BLaER1 treated with 17β-estradiol and CSF1 and Interleukin-3, amounts not matched to agents 10 nM and 100 nM (cell line): ENCODE results near the gene FCMR.
A peak's percentile ranks its signal among the peaks of the same experiment; 100 is the strongest.

Experiments
- H3K27ac ChIP-seq, 11 experiments: shearing (Covaris generic); formaldehyde crosslinking; 2 replicates each; pipeline ENCODE4 v1.8.1; 2022
- H3K27me3 ChIP-seq, 11 experiments: shearing (Covaris generic); formaldehyde crosslinking; 2 replicates each; pipeline ENCODE4 v1.8.1; 2022
- H3K36me3 ChIP-seq, 11 experiments: shearing (Covaris generic); formaldehyde crosslinking; 2 replicates each; pipeline ENCODE4 v1.8.1; 2022
- H3K4me1 ChIP-seq, 10 experiments: shearing (Covaris generic); formaldehyde crosslinking; 2 replicates each; pipeline ENCODE4 v1.8.1; 2022
- H3K4me2 ChIP-seq, 11 experiments: shearing (Covaris generic); formaldehyde crosslinking; 2 replicates each; pipeline ENCODE4 v1.8.1; 2022
- H3K4me3 ChIP-seq, 10 experiments: shearing (Covaris generic); formaldehyde crosslinking; 2 replicates each; pipeline ENCODE4 v1.8.1; 2022
- H3K9ac ChIP-seq, 11 experiments: shearing (Covaris generic); formaldehyde crosslinking; 2 replicates each; pipeline ENCODE4 v1.8.1; 2022
- H3K9me3 ChIP-seq, 11 experiments: shearing (Covaris generic); formaldehyde crosslinking; replicated peaks in 1 of 11; 2 replicates each; pipeline ENCODE4 v1.8.1; 2022
- H4K20me1 ChIP-seq, 11 experiments: shearing (Covaris generic); formaldehyde crosslinking; 2 replicates each; pipeline ENCODE4 v1.8.1; 2022
- Cebpa-rat ChIP-seq, 11 experiments: shearing (Covaris generic); IDR thresholded peaks; 2 replicates each; pipeline ENCODE4 v1.8.1; 2022

Gene FCMR

DNA sequence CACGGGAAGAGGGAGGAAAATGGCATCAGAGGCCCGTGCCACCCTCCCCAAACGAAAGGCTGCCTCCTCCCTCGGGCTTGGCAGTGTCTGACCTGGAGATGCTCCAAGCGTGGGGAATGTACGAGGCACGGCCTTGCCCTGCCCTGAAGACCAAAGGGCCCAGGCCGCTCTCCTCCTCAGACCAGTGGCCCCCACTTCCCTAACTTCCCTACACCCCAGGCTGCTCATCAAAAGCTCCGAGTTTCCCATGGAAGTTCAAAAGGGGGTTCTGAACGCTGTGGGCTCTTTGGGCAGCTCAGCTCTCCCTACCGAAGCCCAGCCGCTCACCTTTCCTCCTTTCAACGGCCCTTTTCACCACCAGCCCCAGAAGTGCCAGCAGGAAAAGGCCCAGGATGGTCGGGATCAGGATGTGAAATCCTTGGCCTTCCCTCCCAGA is 11.8 kb downstream of the FCMR start:
- Histone ChIP-seq H3K27ac (peak overlapping the region in 1 of 11 experiments; percentile 15; a peak in 1 of 22 replicates), H3K4me3 (peak overlapping the region; percentile 44 to 66 (median 50)), H3K4me1 (peaks cover 57 to 77% (median 64%) of the 10 kb centered on the region in 10 experiments), H3K9me3 (no peaks in the 10 kb centered on the region), H3K9ac (peak overlapping the region in 9 of 11 experiments; percentile 7 to 71 (median 44); a peak in 10 of 22 replicates), H3K36me3 (peaks cover 6 to 78% (median 45%) of the 10 kb centered on the region in 11 experiments; a peak in 20 of 22 replicates), H4K20me1 (peaks cover 0 to 46% (median 28%) of the 10 kb centered on the region in 11 experiments; a peak in 18 of 22 replicates), H3K27me3 (peaks cover 28 to 39% (median 35%) of the 10 kb centered on the region in 11 experiments), H3K4me2 (peak overlapping the region; percentile 69 to 95 (median 83))
- no peak for TF ChIP-seq Cebpa-rat (IDR thresholded peaks at IDR 0.05)

DNA sequence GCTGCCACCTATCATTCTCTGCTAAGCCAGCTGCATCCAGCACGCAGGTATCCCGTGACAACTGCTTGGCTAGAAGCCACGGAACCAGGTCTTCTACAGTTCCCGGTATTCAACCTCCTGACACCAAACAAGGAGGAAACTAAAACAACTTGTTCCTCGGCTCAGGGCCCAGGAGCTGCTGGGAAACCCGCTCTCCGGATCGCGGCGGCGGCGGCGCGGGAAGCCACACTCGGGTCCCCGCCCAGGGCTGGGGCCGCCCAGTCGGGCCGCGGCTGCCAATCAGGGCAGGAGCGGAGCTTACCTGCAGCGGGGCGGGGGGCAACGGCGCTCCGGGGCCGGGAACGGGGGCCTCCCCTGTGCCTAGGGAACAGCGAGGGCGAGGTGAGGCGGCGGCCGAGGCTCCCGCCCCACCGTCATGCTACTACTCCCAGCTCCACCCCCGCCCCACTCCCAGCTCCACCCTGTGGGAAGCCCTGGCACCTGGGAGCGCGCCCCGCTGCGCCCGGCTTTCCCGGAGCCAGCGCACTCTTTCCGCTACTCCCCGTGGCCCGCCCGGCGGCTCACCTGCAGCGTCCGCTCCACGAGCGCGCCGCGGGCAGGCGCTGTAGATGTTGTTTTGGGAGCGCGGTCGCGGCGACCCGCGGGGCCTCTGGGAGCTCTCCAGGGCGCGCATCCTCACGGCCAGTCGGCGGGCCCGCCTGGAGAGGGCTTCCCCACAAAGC is 12.4 kb downstream of the FCMR start:
- Histone ChIP-seq H3K27me3 (peaks cover 28 to 39% (median 35%) of the 10 kb centered on the region in 11 experiments), H3K36me3 (peaks cover 12 to 78% (median 51%) of the 10 kb centered on the region in 11 experiments; a peak in 20 of 22 replicates), H3K4me3 (peak overlapping the region; percentile 44 to 66 (median 50)), H3K4me1 (peaks cover 52 to 71% (median 60%) of the 10 kb centered on the region in 10 experiments), H3K9ac (peak overlapping the region in 10 of 11 experiments; percentile 7 to 71 (median 44); a peak in 14 of 22 replicates), H4K20me1 (peaks cover 0 to 42% (median 28%) of the 10 kb centered on the region in 11 experiments; a peak in 18 of 22 replicates), H3K9me3 (no peaks in the 10 kb centered on the region), H3K4me2 (peak overlapping the region; percentile 69 to 95 (median 83)), H3K27ac (peak overlapping the region in 1 of 11 experiments; percentile 15; a peak in 1 of 22 replicates)
- TF ChIP-seq Cebpa-rat (IDR thresholded peaks at IDR 0.05): no peak

DNA sequence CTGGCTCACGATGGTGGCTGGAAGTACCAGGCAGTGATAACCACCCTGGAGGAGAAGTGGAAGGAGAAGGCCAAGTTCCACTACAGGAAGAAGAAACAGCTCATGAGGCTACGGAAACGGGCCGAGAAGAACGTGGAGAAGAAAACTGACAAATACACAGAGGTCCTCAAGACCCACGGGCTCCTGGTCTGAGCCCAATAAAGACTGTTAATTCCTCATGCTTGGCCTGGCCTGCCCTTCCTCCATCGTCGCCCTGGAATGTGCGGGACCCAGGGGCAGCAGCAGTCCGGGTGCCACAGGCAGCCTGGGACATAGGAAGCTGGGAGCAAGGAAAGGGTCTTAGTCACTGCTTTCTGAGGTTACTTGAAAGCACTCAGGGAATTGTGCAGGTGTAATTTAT is 13.7 kb downstream of the FCMR start:
- H3K9ac ChIP-seq: no peak overlapping the region
- H4K20me1 ChIP-seq: peaks cover 0 to 42% (median 28%) of the 10 kb centered on the region in 11 experiments; a peak in 18 of 22 replicates
- no peak overlapping the region for H3K27ac ChIP-seq
- peaks cover 22 to 81% (median 61%) of the 10 kb centered on the region in 11 experiments; a peak in 21 of 22 replicates for H3K36me3 ChIP-seq
- TF ChIP-seq Cebpa-rat (IDR thresholded peaks at IDR 0.05): no peak
- peaks cover 28 to 39% (median 35%) of the 10 kb centered on the region in 11 experiments for H3K27me3 ChIP-seq
- H3K4me2 ChIP-seq: no peak overlapping the region
- H3K9me3 ChIP-seq: no peaks in the 10 kb centered on the region
- peaks cover 40 to 59% (median 47%) of the 10 kb centered on the region in 10 experiments for H3K4me1 ChIP-seq
- no peak overlapping the region for H3K4me3 ChIP-seq

DNA sequence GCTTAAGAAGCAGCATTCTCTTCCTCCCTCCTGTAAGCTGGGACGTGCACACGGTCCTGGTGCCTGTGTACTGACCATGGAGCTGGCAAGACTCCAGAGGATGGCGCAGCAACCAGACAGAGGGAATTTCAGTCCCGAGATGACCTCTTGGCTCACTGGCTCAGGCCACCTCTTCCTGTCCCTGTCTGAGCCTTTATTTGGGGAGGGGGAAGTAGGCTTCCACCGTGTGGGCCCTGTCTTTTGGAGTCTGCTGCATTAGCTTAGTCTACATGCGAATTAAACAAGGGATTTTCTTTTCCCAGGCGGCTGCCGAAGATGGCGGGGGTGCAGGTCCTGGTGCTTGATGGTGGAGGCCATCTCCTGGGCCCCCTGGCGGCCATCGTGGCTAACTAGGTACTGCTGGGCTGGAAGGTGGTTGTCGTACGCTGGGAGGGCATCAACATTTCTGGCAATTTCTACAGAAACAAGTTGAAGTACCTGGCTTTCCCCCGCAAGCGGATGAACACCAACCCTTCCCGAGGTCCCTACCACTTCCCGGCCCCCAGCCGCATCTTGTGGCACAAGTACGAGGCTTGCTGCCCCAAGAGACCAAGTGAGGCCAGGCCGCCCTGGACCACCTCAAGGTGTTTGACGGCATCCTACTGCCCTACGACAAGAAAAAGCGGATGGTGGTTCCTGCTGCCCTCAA is 14.3 kb downstream of the FCMR start:
- no peak overlapping the region for H3K27ac ChIP-seq

DNA sequence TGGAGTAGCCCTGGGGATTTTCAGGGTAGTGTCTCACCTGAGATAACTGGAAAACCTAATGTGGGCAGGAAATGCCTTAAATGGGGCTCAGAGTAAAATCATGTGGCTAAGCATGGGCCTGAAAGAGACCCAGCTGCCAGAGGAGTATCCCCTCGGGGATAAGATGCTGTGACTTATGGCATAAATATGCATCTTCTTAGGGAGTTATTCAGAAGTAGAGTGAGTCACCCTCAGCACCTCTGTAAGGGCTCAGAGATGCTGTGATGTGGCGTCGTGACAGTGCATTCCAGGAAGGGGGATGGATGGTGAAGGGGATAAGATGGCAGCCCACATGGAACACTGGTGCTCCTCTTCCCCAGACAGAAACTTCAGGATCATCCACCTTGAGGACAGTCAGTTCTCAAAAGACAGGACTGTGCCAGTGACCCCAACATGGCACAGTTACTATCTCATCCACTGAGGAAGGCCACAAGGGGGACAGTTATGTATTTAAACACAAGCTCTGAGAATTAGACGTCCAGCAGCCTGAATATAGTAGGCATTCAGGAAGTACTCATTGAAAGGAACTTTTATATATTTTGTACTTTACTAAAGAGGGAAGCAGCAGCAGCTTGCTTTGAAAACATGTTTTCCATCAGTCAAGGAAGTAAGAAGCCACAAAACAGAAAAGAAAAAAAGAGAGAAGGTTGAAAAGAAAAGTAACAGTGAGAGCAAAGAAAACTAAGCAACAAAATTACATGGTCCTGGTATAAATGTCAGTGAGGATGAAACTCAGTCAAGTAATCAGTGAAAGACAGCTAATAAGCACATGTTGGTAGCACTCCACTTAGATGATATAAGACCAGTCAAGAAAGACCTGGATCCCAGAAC is 16.2 kb downstream of the FCMR start:
- no peak overlapping the region for H3K4me3 ChIP-seq
- peak overlapping the region; percentile 49 to 77 (median 61) for H3K4me2 ChIP-seq
- H3K27ac ChIP-seq: peak overlapping the region in 6 of 11 experiments; percentile 2 to 52 (median 33); a peak in 11 of 22 replicates
- H3K9me3 ChIP-seq: no peaks in the 10 kb centered on the region
- peaks cover 0 to 28% (median 20%) of the 10 kb centered on the region in 11 experiments; a peak in 18 of 22 replicates for H4K20me1 ChIP-seq
- peaks cover 23 to 34% (median 30%) of the 10 kb centered on the region in 11 experiments for H3K27me3 ChIP-seq
- H3K9ac ChIP-seq: no peak overlapping the region
- H3K4me1 ChIP-seq: peaks cover 29 to 42% (median 33%) of the 10 kb centered on the region in 10 experiments
- TF ChIP-seq Cebpa-rat (IDR thresholded peaks at IDR 0.05): no peak
- peaks cover 20 to 76% (median 55%) of the 10 kb centered on the region in 11 experiments; a peak in 21 of 22 replicates for H3K36me3 ChIP-seq

More for the DNA sequence above, 14.3 kb downstream of the FCMR start:
- no peak overlapping the region for H3K4me3 ChIP-seq
- H3K27me3 ChIP-seq: peaks cover 28 to 39% (median 35%) of the 10 kb centered on the region in 11 experiments
- peaks cover 36 to 53% (median 42%) of the 10 kb centered on the region in 10 experiments for H3K4me1 ChIP-seq
- H3K9ac ChIP-seq: no peak overlapping the region
- H4K20me1 ChIP-seq: peaks cover 0 to 42% (median 28%) of the 10 kb centered on the region in 11 experiments; a peak in 18 of 22 replicates
- H3K36me3 ChIP-seq: peaks cover 25 to 83% (median 65%) of the 10 kb centered on the region in 11 experiments; a peak in 21 of 22 replicates
- H3K4me2 ChIP-seq: peak overlapping the region in 3 of 11 experiments; percentile 20 to 29 (median 20); a peak in 6 of 22 replicates
- H3K9me3 ChIP-seq: no peaks in the 10 kb centered on the region
- no peak for TF ChIP-seq Cebpa-rat (IDR thresholded peaks at IDR 0.05)

DNA sequence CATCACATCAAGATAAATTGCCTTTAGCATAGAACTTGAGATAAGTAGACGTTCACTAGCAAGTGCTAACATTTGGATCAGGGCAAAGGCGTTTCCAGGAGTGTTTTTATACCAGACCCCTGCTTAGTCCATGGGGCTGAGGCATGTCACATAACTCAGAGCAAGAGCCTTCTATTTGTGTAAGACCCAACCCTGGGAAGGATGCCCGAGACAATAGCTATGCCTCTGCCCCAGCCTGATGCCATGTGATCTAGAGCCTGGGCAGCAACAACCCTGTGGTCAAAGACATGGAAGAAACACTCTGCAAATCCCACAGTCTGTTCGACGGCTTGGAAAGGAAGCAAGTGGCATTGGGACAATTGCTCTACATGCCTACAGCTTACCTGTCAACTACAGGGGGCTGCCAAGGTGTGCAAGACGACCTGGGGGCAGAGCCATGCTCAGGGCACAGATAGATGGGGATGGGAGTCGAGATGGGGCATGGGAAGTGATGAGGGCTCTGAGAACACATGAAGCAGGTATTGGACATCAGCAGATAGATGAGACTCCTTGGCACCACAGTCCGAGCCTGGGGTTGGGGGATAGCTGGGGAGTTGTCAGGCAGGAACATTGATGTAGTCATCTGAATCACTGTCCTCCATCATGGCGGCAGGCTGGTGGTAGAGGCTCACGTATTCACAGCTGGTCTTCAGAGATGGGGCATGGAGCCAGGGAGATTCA is 17.2 kb downstream of the FCMR start:
- no peak overlapping the region for H3K4me3 ChIP-seq
- peaks cover 22 to 35% (median 27%) of the 10 kb centered on the region in 10 experiments for H3K4me1 ChIP-seq
- no peak for TF ChIP-seq Cebpa-rat (IDR thresholded peaks at IDR 0.05)
- H3K27me3 ChIP-seq: peaks cover 14 to 24% (median 20%) of the 10 kb centered on the region in 11 experiments
- no peak overlapping the region for H3K9ac ChIP-seq
- peaks cover 20 to 66% (median 49%) of the 10 kb centered on the region in 11 experiments; a peak in 20 of 22 replicates for H3K36me3 ChIP-seq
- peak overlapping the region in 7 of 11 experiments; percentile 49 to 77 (median 64); a peak in 12 of 22 replicates for H3K4me2 ChIP-seq
- H4K20me1 ChIP-seq: peaks cover 0 to 19% (median 11%) of the 10 kb centered on the region in 11 experiments; a peak in 18 of 22 replicates
- H3K27ac ChIP-seq: no peak overlapping the region
- H3K9me3 ChIP-seq: no peaks in the 10 kb centered on the region

DNA sequence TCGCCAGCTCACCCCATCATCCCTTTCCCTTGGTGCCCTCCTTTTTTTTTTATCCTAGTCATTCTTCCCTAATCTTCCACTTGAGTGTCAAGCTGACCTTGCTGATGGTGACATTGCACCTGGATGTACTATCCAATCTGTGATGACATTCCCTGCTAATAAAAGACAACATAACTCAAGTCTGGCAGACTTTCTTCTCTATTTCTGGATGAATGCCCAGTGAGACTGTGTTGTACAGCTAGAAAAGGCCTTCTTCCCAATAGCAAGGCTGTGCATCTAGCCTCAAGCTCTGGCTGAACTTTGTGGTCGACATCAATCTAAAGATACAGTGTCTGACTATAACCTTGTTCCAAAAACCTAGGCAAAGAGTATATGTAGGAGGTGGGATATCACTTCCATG is 18.1 kb downstream of the FCMR start:
- Histone ChIP-seq H3K4me3 (no peak overlapping the region), H3K36me3 (peaks cover 20 to 58% (median 42%) of the 10 kb centered on the region in 11 experiments; a peak in 20 of 22 replicates), H3K27me3 (peaks cover 5 to 16% (median 12%) of the 10 kb centered on the region in 11 experiments), H3K4me2 (no peak overlapping the region), H4K20me1 (peaks cover 0 to 10% (median 2%) of the 10 kb centered on the region in 11 experiments; a peak in 11 of 22 replicates), H3K4me1 (peaks cover 15 to 27% (median 22%) of the 10 kb centered on the region in 10 experiments), H3K27ac (no peak overlapping the region), H3K9me3 (no peaks in the 10 kb centered on the region), H3K9ac (no peak overlapping the region)
- TF ChIP-seq Cebpa-rat (IDR thresholded peaks at IDR 0.05): no peak
